Suprapubic skin (tissue), 4 donors: Measurements from ENCODE around the gene SCN7A. TPM values are rescaled to one million over a fixed set of nuclear protein-coding genes. Genes with fewer than 3 reads are reported as not detected.

Source experiments
- DNase-seq, 2 donors: peaks; one replicate each; pipeline ENCODE4 v3.0.0-alpha.2; 2019; ENCODE audit warnings: low spot score in 2 of 2
- H3K27ac ChIP-seq: fragments of 200-600 bp; sonication (generic); one replicate; pipeline ENCODE4 v1.5.1; 2019
- H3K27me3 ChIP-seq: fragments of 200-600 bp; sonication (generic); one replicate; pipeline ENCODE4 v1.5.1; 2019
- H3K36me3 ChIP-seq: fragments of 200-600 bp; sonication (generic); one replicate; pipeline ENCODE4 v1.5.1; 2019
- H3K4me1 ChIP-seq: fragments of 200-600 bp; sonication (generic); one replicate; pipeline ENCODE4 v1.5.1; 2019
- H3K4me3 ChIP-seq: fragments of 200-600 bp; sonication (generic); one replicate; pipeline ENCODE4 v1.5.1; 2019; ENCODE audit warnings: mild to moderate bottlenecking
- H3K9me3 ChIP-seq: fragments of 200-600 bp; sonication (generic); one replicate; pipeline ENCODE4 v1.5.1; 2019
- EP300 ChIP-seq: sonication (generic); formaldehyde crosslinking; IDR thresholded peaks from one replicate; pipeline ENCODE4 v1.6.1; 2017; ENCODE audit warnings: antibody characterized with exemption
- POLR2A ChIP-seq, 2 donors: fragments of 450-650 bp; IDR thresholded peaks; one replicate each; pipeline ENCODE4 v1.6.1; 2017; ENCODE audit warnings: antibody characterized with exemption in 2 of 2, mild to moderate bottlenecking in 2 of 2, moderate library complexity in 2 of 2
- POLR2AphosphoS5 ChIP-seq, 3 donors: sonication (generic); formaldehyde crosslinking; IDR thresholded peaks; one replicate each; pipeline ENCODE4 v1.6.1; 2017; ENCODE audit warnings: antibody characterized with exemption in 3 of 3
- WGBS: methylation state at CpG from one replicate; pipeline ENCODE4 v1.1.5; 2018; 5-methylcytosine and 5-hydroxymethylcytosine counted together
- total RNA-seq, 4 donors: library from RNA; depleted of rRNA; stranded (reverse); fragments of >200 nt; gene quantifications; one replicate each; pipeline ENCODE4 v1.1.0, GENCODE V29; 2016
- TF ChIP-seq, protein P1 (sequence below), 2 donors: fragments of 200-600 bp in 1 of 2; fragments of 450-650 bp in 1 of 2; sonication (generic) in 1 of 2; IDR thresholded peaks; one replicate each; pipeline ENCODE4 v1.5.1; 2016 to 2019; ENCODE audit warnings: antibody characterized with exemption in 2 of 2, mild to moderate bottlenecking in 1 of 2, moderate library complexity in 1 of 2

The SCN7A gene
- total RNA-seq, 4 donors from 2014 or later, result 2.5 to 4.6 (median 3.4) TPM

DNA sequence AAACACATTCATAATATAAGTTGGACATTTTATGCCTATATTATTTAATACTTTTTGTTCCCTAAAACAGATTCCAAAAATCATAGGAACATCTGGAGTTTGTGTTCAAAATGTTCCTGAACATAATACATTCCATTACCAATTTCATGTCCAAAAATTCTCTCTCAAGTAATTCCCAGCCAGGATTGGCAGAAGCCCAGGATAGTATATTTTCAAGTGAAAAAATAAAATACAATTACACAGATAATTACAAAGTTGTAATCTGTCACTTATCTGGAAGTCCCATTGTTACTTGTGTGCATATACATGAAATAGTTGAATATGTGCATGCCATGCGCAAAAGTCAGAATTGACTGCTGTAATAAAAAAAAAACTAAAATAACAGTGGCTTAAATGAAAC is 5.2 kb upstream of the SCN7A start:
- WGBS, result 79% methylated on average over 1 of the region's 1 CpG
- no peak for DNase-seq

DNA sequence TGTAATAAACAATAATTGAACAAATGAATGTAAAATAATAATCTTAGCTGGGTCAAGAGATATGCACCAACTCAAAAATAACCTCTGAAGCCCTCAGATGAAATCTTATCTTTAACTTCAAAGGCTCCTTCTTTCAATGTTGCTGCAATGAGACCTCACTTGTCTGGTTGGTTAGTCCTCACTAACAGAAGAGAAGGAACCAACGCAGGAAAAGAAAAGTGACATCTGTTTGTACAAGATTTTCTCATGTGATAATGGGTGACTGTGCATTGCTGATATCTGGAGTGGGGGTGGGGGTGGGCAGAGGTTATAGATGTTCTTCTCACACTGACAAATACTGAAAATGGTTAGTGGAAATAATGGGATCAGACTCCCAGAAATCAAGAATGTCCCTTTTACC is 2.6 kb downstream of the SCN7A start:
- no peak overlapping the region for H3K4me3 ChIP-seq
- 43% methylated on average over 1 of the region's 1 CpG for WGBS
- TF ChIP-seq POLR2AphosphoS5 (IDR thresholded peaks at IDR 0.05) (no peak), EP300 (no peak), POLR2A (IDR thresholded peaks at IDR 0.05) (no peak)
- TF ChIP-seq, protein P1, sequence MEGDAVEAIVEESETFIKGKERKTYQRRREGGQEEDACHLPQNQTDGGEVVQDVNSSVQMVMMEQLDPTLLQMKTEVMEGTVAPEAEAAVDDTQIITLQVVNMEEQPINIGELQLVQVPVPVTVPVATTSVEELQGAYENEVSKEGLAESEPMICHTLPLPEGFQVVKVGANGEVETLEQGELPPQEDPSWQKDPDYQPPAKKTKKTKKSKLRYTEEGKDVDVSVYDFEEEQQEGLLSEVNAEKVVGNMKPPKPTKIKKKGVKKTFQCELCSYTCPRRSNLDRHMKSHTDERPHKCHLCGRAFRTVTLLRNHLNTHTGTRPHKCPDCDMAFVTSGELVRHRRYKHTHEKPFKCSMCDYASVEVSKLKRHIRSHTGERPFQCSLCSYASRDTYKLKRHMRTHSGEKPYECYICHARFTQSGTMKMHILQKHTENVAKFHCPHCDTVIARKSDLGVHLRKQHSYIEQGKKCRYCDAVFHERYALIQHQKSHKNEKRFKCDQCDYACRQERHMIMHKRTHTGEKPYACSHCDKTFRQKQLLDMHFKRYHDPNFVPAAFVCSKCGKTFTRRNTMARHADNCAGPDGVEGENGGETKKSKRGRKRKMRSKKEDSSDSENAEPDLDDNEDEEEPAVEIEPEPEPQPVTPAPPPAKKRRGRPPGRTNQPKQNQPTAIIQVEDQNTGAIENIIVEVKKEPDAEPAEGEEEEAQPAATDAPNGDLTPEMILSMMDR (IDR thresholded peaks at IDR 0.05), result no peak
- H3K36me3 ChIP-seq, result no peaks in the 10 kb centered on the region
- no peaks in the 10 kb centered on the region for H3K4me1 ChIP-seq
- H3K27ac ChIP-seq, result no peak overlapping the region
- no peaks in the 10 kb centered on the region for H3K9me3 ChIP-seq
- H3K27me3 ChIP-seq, result no peaks in the 10 kb centered on the region
- no peak for DNase-seq

More for the DNA sequence above, 5.2 kb upstream of the SCN7A start:
- H3K27ac ChIP-seq, result no peak overlapping the region
- no peaks in the 10 kb centered on the region for H3K36me3 ChIP-seq
- no peaks in the 10 kb centered on the region for H3K4me1 ChIP-seq
- TF ChIP-seq, protein P1 (IDR thresholded peaks at IDR 0.05), result no peak
- TF ChIP-seq EP300 (no peak), POLR2A (IDR thresholded peaks at IDR 0.05) (no peak), POLR2AphosphoS5 (IDR thresholded peaks at IDR 0.05) (no peak)
- no peaks in the 10 kb centered on the region for H3K27me3 ChIP-seq
- no peak overlapping the region for H3K4me3 ChIP-seq
- no peaks in the 10 kb centered on the region for H3K9me3 ChIP-seq

DNA sequence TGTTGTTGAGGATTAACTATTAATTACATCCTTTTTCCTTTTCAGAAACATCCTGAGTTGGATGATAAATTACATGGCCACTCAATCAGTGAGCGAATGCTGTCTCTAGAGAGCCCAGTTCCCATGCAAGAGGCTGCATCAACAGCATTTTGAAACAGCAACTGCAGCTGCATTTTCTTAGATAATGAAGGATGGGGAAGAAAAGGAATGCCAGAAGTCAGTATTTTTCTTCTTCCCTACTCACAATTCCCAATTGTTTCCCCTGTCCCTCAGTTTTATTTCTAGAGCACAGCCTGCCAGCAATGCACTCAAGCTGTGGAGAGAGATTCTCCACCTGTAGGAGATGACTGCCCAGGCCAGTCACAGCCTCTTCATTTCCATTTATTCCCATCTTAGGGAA is 6.9 kb downstream of the SCN7A start:
- Histone ChIP-seq H3K27ac (no peak overlapping the region), H3K27me3 (no peaks in the 10 kb centered on the region), H3K4me1 (no peaks in the 10 kb centered on the region), H3K9me3 (no peaks in the 10 kb centered on the region), H3K4me3 (no peak overlapping the region), H3K36me3 (no peaks in the 10 kb centered on the region)
- DNase-seq, result no peak
- WGBS, result 68% methylated on average over 1 of the region's 1 CpG
- no peak for TF ChIP-seq POLR2AphosphoS5 (IDR thresholded peaks at IDR 0.05)
- TF ChIP-seq, protein P1 (IDR thresholded peaks at IDR 0.05), result no peak
- no peak for TF ChIP-seq EP300
- no peak for TF ChIP-seq POLR2A (IDR thresholded peaks at IDR 0.05)

DNA sequence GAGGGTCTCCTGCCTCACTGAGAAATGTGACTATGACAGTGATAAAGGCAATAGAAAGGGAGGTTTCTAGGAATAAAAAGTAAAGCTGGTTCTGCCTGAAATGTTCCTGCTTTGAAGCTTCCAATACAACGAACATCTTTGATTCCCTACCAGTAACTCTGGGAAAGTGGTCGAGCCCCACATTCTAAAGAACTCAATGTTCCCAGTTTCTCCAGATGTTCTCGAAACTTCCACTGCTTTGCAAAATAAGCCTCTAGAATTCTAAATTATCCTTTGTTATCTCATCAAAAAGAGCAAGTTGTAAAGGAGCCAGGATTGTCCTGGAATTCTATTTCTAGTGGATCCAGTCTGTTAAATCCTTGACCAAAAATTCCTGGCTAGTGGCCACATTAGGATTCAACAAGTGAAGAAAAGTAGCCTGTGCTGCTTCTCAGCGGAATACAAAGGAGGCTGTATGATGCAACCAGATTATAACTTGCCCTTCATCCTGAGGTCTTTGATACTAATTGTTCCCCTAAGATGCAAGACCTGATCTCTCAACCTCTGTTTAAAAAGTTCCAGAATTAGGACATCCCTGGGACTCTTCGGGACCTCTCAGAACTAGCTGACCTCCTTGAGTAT is 8.4 kb downstream of the SCN7A start:
- no peak overlapping the region for H3K27ac ChIP-seq
- WGBS, result 65% methylated on average over 5 of the region's 5 CpGs

DNA sequence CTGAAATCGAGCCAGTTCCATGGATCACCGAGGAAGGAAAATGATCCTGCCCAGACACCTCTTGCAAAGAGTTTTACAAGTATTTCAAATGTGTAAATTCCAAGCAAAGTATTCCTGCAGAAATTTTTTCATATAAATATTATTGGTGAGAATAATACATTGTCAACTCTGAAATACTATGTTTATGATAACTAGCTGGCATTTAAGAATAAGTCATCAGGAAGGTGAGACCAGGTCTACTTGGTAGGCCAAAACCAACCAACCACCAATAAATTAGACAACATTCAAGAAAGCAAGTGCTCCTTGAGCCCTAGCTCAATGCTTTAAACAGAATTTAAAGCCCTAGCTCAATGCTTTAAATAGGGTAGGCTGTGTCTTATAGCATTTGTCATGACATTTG is 21.7 kb downstream of the SCN7A start:
- no peaks in the 10 kb centered on the region for H3K9me3 ChIP-seq
- no peaks in the 10 kb centered on the region for H3K27me3 ChIP-seq
- no peaks in the 10 kb centered on the region for H3K4me1 ChIP-seq
- H3K36me3 ChIP-seq, result no peaks in the 10 kb centered on the region
- no peak for DNase-seq
- no peak overlapping the region for H3K4me3 ChIP-seq
- no peak overlapping the region for H3K27ac ChIP-seq
- 89% methylated on average over 2 of the region's 2 CpGs for WGBS
- no peak for TF ChIP-seq POLR2A (IDR thresholded peaks at IDR 0.05)
- TF ChIP-seq, protein P1 (IDR thresholded peaks at IDR 0.05), result no peak
- no peak for TF ChIP-seq POLR2AphosphoS5 (IDR thresholded peaks at IDR 0.05)
- no peak for TF ChIP-seq EP300

More for the DNA sequence above, 8.4 kb downstream of the SCN7A start:
- Histone ChIP-seq H3K36me3 (no peaks in the 10 kb centered on the region), H3K27me3 (no peaks in the 10 kb centered on the region), H3K9me3 (no peaks in the 10 kb centered on the region), H3K4me3 (no peak overlapping the region), H3K4me1 (no peaks in the 10 kb centered on the region)
- no peak for DNase-seq
- TF ChIP-seq EP300 (no peak), POLR2A (IDR thresholded peaks at IDR 0.05) (no peak), POLR2AphosphoS5 (IDR thresholded peaks at IDR 0.05) (no peak)
- TF ChIP-seq, protein P1 (IDR thresholded peaks at IDR 0.05), result no peak
